GM20000 (cell line): Measurements from ENCODE around the gene GRK7.
"Not testable (repeated sequence)": the region's sequence is repeated elsewhere in the genome, so short reads cannot be mapped to it uniquely, and the experiment has no call there.

Experiments used
- DNase-seq: peaks from one replicate; pipeline ENCODE4 v3.0.0; 2012; ENCODE audit warnings: low spot score
- TF ChIP-seq, protein P1 (sequence below): IDR thresholded peaks from 2 replicates; pipeline ENCODE4 v1.5.1; 2012; ENCODE audit warnings: mild to moderate bottlenecking, control low read depth; ENCODE audit errors: extremely low read depth, missing control alignments

GRK7 gene

DNA sequence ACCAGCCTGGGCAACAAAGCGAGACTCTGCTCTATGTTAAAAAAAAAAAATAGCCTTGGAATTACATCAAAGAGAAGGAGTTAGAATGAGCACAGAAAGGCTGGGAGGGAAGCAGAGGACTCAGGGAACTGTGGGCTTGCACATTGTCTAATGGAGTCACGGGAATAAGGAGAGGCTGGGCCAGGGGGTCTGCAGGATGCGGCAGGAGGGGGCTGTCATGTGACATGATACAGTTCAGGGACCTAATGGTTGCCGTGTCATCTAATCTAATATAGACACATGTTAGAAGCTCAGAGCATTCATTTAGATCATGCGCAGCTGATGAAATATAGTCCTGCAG is 32.5 kb downstream of the GRK7 start:
- TF ChIP-seq, protein P1, sequence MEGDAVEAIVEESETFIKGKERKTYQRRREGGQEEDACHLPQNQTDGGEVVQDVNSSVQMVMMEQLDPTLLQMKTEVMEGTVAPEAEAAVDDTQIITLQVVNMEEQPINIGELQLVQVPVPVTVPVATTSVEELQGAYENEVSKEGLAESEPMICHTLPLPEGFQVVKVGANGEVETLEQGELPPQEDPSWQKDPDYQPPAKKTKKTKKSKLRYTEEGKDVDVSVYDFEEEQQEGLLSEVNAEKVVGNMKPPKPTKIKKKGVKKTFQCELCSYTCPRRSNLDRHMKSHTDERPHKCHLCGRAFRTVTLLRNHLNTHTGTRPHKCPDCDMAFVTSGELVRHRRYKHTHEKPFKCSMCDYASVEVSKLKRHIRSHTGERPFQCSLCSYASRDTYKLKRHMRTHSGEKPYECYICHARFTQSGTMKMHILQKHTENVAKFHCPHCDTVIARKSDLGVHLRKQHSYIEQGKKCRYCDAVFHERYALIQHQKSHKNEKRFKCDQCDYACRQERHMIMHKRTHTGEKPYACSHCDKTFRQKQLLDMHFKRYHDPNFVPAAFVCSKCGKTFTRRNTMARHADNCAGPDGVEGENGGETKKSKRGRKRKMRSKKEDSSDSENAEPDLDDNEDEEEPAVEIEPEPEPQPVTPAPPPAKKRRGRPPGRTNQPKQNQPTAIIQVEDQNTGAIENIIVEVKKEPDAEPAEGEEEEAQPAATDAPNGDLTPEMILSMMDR, result no peak
- DNase-seq, result no peak

DNA sequence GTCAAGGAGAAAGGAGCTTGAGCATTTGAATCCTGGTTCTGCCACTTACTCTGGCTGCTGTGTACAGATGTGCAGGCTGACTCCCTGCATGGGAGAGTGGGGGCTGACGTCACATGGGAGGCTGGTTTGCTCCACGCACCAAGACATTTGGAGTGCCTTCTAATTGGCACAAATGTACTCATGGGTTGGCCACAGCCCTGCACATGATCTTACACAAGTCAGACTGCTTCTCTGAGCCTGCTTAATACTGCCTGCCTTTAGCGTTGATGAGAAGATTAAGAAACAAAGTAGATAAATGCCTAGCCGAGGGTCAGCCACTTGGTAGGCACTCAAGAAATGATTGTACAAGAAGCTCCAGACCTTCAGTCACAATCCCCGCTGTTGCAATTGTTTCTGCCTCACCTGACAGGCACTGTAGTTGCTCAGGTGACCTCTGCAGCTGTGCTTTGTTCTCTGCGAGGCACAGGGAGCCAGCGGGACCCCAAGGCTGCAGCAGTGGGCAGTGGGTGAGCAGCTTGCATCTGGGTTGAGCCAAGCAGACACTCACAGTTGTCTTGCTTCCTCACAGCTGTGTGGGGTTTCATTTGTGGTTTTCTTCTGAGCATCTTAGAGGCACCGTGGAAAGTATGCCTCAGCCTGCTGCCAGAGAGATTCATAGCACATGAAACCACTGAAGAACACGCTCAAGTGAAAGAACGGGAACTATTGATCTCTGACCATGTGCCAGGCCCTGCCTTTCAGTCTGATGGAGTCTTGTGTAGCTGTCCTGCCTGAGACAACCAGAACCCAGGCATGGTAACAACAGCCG is 33.1 kb downstream of the GRK7 start:
- TF ChIP-seq, protein P1, result no peak
- peak; percentile 79 for DNase-seq

DNA sequence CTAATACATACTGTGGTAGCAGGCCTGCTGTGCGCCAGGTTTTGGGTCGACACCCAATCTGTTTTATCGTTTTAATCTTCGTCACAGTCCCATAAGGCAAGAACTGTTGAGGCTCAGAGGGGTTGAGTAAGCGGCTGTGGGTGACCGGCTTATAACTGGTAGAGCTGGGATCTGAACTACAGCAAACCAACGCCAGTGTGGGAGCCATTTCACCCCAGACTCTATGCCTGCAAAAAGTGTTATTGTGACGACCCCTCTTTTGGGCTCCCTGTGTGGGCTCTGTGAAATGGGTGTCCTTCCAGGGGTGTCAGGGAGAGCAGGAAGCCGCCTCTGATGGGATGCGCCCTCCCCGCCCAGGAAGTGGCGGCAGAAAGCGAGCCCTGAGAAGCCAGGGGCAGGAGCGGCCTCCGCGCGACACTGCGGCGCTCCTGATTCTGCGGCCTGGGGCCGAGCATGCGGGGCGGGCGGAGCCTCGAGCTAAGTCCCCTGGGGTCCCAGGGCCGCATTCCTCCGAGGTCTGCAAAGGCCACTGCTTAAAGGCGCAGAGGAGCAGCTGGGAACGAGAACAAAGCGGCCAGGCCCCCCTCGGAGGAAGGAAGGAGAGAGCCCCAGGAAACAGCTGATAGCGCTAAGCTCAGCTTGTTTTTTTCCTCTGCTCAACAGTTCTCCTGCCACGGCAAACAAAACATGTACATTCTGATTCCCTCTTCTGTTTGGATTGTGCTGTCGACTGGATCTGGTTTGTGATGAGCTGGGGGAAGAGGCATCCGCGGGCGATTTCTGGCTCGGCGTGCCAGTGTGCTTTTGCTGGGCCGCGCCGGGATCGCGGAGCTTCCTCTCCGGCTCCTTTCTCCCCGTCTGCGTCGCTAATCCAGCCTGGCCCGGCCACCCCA is 33.9 kb downstream of the GRK7 start:
- DNase-seq, result peak; percentile 46
- TF ChIP-seq, protein P1, result no peak

DNA sequence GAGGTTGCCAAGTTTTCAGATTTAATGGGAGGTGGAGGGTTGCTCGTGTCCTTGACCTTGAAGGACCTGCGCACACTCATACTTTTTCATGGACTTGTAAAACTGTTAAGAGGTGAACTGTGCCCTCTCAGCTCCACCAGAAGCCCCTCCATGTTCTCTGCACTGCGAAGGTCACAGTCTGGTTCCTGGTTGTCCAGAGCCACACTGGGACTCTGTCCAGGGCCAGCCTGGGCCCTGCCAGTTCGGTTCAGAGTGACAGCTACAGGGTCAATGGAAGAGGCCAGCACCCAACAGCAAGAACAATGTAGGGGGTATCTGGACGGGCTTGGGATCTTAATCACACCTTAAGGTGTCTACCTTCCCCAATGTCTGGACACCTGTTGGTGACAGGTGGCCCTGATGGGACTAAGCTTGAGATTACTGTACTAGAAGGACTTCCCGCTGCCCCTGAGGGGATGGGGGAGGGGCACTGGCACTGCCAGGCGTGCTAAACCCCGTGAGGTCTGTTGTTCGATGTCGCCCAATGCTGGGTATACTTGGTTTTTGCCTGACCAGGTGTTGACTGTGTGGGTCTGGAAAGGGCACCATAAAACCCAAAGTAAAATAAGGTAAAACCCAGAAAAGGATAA is 34.7 kb downstream of the GRK7 start:
- TF ChIP-seq, protein P1, result no peak

DNA sequence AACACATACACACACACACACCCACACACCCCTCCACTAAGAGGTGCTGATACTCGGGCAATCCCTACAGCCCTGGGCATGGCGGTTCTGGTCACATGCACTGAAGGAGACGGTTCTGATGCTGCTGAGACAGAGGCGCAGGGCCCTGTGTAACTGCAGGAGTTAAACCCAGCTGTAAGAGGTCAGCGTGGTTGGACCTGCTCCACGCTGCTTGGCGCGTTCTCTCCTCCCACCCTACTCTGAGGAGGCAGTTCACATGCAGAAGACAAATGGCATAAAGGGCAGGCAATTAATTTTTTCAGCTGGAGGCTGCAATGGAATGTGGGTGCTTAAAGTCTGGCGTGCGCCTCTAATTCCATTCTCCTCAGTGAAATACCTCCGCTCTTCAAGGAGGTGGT is 35.2 kb downstream of the GRK7 start:
- no peak for DNase-seq
- TF ChIP-seq, protein P1, result no peak

More for the DNA sequence above, 34.7 kb downstream of the GRK7 start:
- DNase-seq, result no peak

DNA sequence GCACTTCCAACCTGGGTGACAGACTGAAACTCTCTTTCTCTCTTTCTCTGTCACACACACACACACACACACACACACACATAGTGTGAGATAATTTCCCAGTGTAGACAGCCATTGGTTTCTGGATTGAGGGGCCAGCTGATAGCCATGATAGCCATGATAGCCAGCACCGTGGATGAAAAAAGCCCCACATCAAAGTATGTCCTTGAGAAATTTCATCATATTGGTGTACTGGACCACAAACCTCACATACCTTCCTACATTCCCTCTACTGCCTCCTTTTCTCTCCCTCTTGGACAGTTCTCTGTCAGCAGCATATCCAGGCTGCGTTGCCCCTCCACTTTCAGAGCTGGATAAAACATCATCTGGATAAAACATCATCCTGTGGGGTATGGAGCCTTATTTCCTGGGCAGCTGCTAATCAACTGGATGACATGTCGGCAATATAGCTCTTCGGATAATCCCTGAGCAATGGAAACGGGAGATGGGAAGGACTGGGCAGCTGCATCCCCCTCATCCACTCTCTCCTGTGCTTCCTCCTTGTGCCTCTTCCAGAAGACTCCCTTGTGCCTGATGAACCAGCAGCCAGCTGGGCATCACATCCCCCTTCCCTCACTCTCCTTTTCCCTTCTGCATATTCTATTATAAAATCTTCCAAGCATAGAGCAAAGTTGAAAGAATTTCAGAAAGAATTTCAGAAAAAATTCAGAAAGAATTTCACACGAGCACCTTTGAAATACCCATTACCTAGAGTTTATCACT is 39.3 kb downstream of the GRK7 start:
- TF ChIP-seq, protein P1, result no peak
- DNase-seq, result no peak

DNA sequence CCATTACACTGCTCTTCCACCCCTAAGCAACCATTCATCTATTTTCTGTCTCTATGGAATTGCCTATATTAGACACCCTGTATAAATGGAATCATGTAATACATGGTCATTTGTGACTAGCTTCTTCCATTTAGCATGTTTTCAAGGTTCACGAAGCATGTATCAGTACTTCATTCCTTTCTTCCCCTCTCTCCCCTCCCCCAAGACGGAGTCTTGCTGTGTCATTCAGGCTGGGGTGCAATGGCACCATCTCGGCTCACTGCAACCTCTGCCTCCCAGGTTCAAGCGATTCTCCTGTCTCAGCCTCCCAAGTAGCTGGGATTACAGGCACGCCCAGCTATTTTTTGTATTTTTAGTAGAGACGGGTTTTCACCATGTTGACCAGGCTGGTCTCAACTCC is 40.3 kb downstream of the GRK7 start:
- not testable (repeated sequence) for DNase-seq
